Measurements from ENCODE around the gene ZBTB7C.

The ZBTB7C gene

GRCh38 chr18:48060346-48060745 is 348.8 kb downstream of the ZBTB7C start:
- no peak overlapping the region for H3K4me3 ChIP-seq (ENCODE audit: low read depth, low read length)
- in situ Hi-C loops (cut with HindIII; ENCODE audit: low sequenced_read_pairs), result no loop called here
- no peak for DNase-seq (ENCODE audit: low read depth, low spot score)
- TF ChIP-seq CTCF (IDR thresholded peaks at IDR 0.05; ENCODE audit: low read depth, low read length), result no peak

- no peak overlapping the region for H3K4me3 ChIP-seq (ENCODE audit: low read depth, low read length)
- DNase-seq (ENCODE audit: low read depth, low spot score), result no peak
- TF ChIP-seq CTCF (IDR thresholded peaks at IDR 0.05; ENCODE audit: low read depth, low read length), result no peak
- in situ Hi-C loops (cut with HindIII; ENCODE audit: low sequenced_read_pairs), result no loop called here
Observed at GRCh38 chr18:48059455-48060010, 349.6 kb downstream of the ZBTB7C start.

- in situ Hi-C loops (cut with HindIII; ENCODE audit: low sequenced_read_pairs), result no loop called here
- no peak for DNase-seq (ENCODE audit: low read depth, low spot score)
- no peak overlapping the region for H3K4me3 ChIP-seq (ENCODE audit: low read depth, low read length)
- TF ChIP-seq CTCF (IDR thresholded peaks at IDR 0.05; ENCODE audit: low read depth, low read length), result no peak
Observed at GRCh38 chr18:48058486-48058885, 350.7 kb downstream of the ZBTB7C start.

- TF ChIP-seq CTCF (IDR thresholded peaks at IDR 0.05; ENCODE audit: low read depth, low read length), result no peak
- no peak for DNase-seq (ENCODE audit: low read depth, low spot score)
- in situ Hi-C loops (cut with HindIII; ENCODE audit: low sequenced_read_pairs), result no loop called here
- H3K4me3 ChIP-seq (ENCODE audit: low read depth, low read length), result no peak overlapping the region
Observed at GRCh38 chr18:48057018-48057417, 352.2 kb downstream of the ZBTB7C start.

- TF ChIP-seq CTCF (IDR thresholded peaks at IDR 0.05; ENCODE audit: low read depth, low read length), result no peak
- no peak for DNase-seq (ENCODE audit: low read depth, low spot score)
- in situ Hi-C loops (cut with HindIII; ENCODE audit: low sequenced_read_pairs), result no loop called here
- H3K4me3 ChIP-seq (ENCODE audit: low read depth, low read length), result no peak overlapping the region
Observed at GRCh38 chr18:48055351-48055750, 353.8 kb downstream of the ZBTB7C start.

GRCh38 chr18:48053881-48054816 is 355.0 kb downstream of the ZBTB7C start:
- in situ Hi-C loops (cut with HindIII; ENCODE audit: low sequenced_read_pairs), result no loop called here
- TF ChIP-seq CTCF (IDR thresholded peaks at IDR 0.05; ENCODE audit: low read depth, low read length), result no peak
- DNase-seq (ENCODE audit: low read depth, low spot score), result no peak
- H3K4me3 ChIP-seq (ENCODE audit: low read depth, low read length), result no peak overlapping the region
